Mesenchymal stem cell (in vitro differentiated cells and primary cell): ENCODE results near the gene EHD4.

Experiments
- DNase-seq: peaks from one replicate; pipeline ENCODE4 v3.0.0-alpha.2; 2013
- H2AFZ ChIP-seq: one replicate; pipeline ENCODE4 v1.6.1; 2013; ENCODE audit warnings: low read depth, mild to moderate bottlenecking, control low read depth, inconsistent platforms, low read length, moderate library complexity
- H2AK5ac ChIP-seq: 2 replicates; pipeline ENCODE4 v1.6.1; 2013; ENCODE audit warnings: low read length, moderate library complexity, mild to moderate bottlenecking, inconsistent platforms; ENCODE audit not compliant: severe bottlenecking
- H2BK120ac ChIP-seq: one replicate; pipeline ENCODE4 v1.6.1; 2013; ENCODE audit warnings: low read depth, mild to moderate bottlenecking, inconsistent platforms, low read length, moderate library complexity
- H2BK12ac ChIP-seq, 2 experiments: one replicate each; pipeline ENCODE4 v1.6.1; 2013; ENCODE audit warnings: inconsistent platforms in 2 of 2, low read length in 2 of 2, mild to moderate bottlenecking in 2 of 2, moderate library complexity in 2 of 2, control low read depth in 1 of 2
- H2BK15ac ChIP-seq: one replicate; pipeline ENCODE4 v1.6.1; 2013; ENCODE audit warnings: mild to moderate bottlenecking, low read depth, inconsistent platforms; ENCODE audit not compliant: poor library complexity, severe bottlenecking
- H2BK5ac ChIP-seq: 2 replicates; pipeline ENCODE4 v1.6.1; 2013; ENCODE audit warnings: low read depth, mild to moderate bottlenecking, low read length, control low read depth, inconsistent platforms; ENCODE audit not compliant: poor library complexity, severe bottlenecking
- H3K14ac ChIP-seq, 2 experiments: one replicate each; pipeline ENCODE4 v1.6.1; 2013; ENCODE audit warnings: inconsistent platforms in 2 of 2, low read length in 2 of 2, control low read depth in 1 of 2, mild to moderate bottlenecking in 1 of 2, moderate library complexity in 1 of 2
- H3K18ac ChIP-seq, 2 experiments: one replicate each; pipeline ENCODE4 v1.6.1; 2013; ENCODE audit warnings: inconsistent platforms in 2 of 2, low read length in 2 of 2, control low read depth in 1 of 2, low read depth in 1 of 2, mild to moderate bottlenecking in 1 of 2
- H3K23ac ChIP-seq, 2 experiments: one replicate each; pipeline ENCODE4 v1.6.1; 2013; ENCODE audit warnings: inconsistent platforms in 2 of 2, low read length in 2 of 2, mild to moderate bottlenecking in 2 of 2, moderate library complexity in 2 of 2, control low read depth in 1 of 2
- H3K27ac ChIP-seq: 2 replicates; pipeline ENCODE4 v1.5.1; 2013; ENCODE audit warnings: mild to moderate bottlenecking, moderate library complexity, low read length, control low read depth, inconsistent platforms; ENCODE audit not compliant: poor library complexity, severe bottlenecking
- H3K27me3 ChIP-seq, 2 experiments: 2 replicates each; pipeline versions ENCODE4 v1.6.1 to v1.7.0; 2013; ENCODE audit warnings: low read length in 2 of 2, mild to moderate bottlenecking in 2 of 2, moderate library complexity in 2 of 2, control low read depth in 1 of 2, inconsistent platforms in 1 of 2; ENCODE audit not compliant: control insufficient read depth in 1 of 2, insufficient read depth in 1 of 2
- H3K36me3 ChIP-seq, 2 experiments: 2 replicates each; pipeline versions ENCODE4 v1.6.1 to v1.7.0; 2013; ENCODE audit warnings: low read length in 2 of 2, control low read depth in 1 of 2, inconsistent platforms in 1 of 2, low read depth in 1 of 2, mild to moderate bottlenecking in 1 of 2; ENCODE audit not compliant: insufficient read depth in 2 of 2, control insufficient read depth in 1 of 2
- H3K4ac ChIP-seq, 2 experiments: one replicate each; pipeline ENCODE4 v1.6.1; 2013; ENCODE audit warnings: inconsistent platforms in 2 of 2, low read length in 2 of 2, mild to moderate bottlenecking in 2 of 2, moderate library complexity in 2 of 2, control low read depth in 1 of 2, low read depth in 1 of 2
- H3K4me1 ChIP-seq: 2 replicates; pipeline ENCODE4 v1.6.1; 2013; ENCODE audit warnings: low read depth, low read length, control low read depth; ENCODE audit not compliant: control insufficient read depth, insufficient read depth
- H3K4me2 ChIP-seq: 2 replicates; pipeline ENCODE4 v1.6.1; 2013; ENCODE audit warnings: low read length, mild to moderate bottlenecking, inconsistent platforms; ENCODE audit not compliant: poor library complexity, severe bottlenecking
- H3K4me3 ChIP-seq, 2 experiments: 2 replicates each; pipeline versions ENCODE4 v1.5.1 to v1.7.0; 2013; ENCODE audit warnings: low read length in 2 of 2, mild to moderate bottlenecking in 2 of 2, control low read depth in 1 of 2, low read depth in 1 of 2; ENCODE audit not compliant: insufficient read depth in 1 of 2
- H3K79me1 ChIP-seq: replicated peaks from 2 replicates; pipeline ENCODE4 v1.6.1; 2013; ENCODE audit warnings: mild to moderate bottlenecking, control low read depth, low read length, inconsistent platforms; ENCODE audit not compliant: poor library complexity, severe bottlenecking
- H3K9ac ChIP-seq: 2 replicates; pipeline ENCODE4 v1.7.0; 2013; ENCODE audit warnings: mild to moderate bottlenecking, low read length, moderate library complexity
- H3K9me3 ChIP-seq: 2 replicates; pipeline ENCODE4 v1.7.0; 2013; ENCODE audit warnings: mild to moderate bottlenecking, low read length; ENCODE audit not compliant: control insufficient read depth
- H4K8ac ChIP-seq: one replicate; pipeline ENCODE4 v1.6.1; 2013; ENCODE audit warnings: inconsistent platforms, mild to moderate bottlenecking, low read length, moderate library complexity
- H4K91ac ChIP-seq: one replicate; pipeline ENCODE4 v1.6.1; 2013; ENCODE audit warnings: mild to moderate bottlenecking, low read length, inconsistent platforms
- WGBS: methylation state at CpG from one replicate; pipeline ENCODE4 v1.1.7; 2013; ENCODE audit warnings: mixed read lengths; 5-methylcytosine and 5-hydroxymethylcytosine counted together

EHD4 gene

DNA sequence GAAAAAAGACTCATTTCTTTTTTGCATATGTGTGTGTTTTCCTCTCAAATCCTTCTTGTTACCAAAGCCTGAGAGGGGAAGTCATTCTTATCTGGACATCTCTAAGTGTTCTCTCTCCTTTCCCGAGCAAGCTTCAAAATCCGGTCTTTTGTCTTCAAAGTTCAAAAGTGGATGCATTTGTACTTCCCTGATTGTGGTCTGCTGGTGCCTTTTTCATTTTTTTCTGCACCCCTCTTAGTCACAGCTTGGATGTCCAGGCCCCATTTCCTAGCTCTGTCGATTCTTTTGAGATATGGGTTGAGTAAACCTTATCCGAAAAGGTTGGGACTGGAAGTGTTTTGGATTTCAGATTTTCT lies 34.8 kb downstream of the EHD4 start:
- Histone ChIP-seq H2BK15ac (no peak overlapping the region), H3K18ac (no peak overlapping the region), H3K4me2 (no peak overlapping the region), H4K8ac (no peak overlapping the region), H2AK5ac (peak overlapping the region; percentile 73), H3K79me1 (peaks cover 8% of the 10 kb centered on the region), H3K36me3 (peaks cover 5 to 26% of the 10 kb centered on the region in 2 experiments), H3K4me3 (no peak overlapping the region), H2BK5ac (no peak overlapping the region), H3K23ac (no peak overlapping the region), H4K91ac (no peak overlapping the region), H3K27me3 (no peaks in the 10 kb centered on the region), H3K27ac (peak overlapping the region; percentile 79), H2AFZ (no peak overlapping the region), H2BK120ac (no peak overlapping the region), H2BK12ac (no peak overlapping the region), H3K14ac (no peak overlapping the region), H3K4ac (peak overlapping the region in 1 of 2 experiments; percentile 96), H3K9ac (no peak overlapping the region), H3K9me3 (no peaks in the 10 kb centered on the region), H3K4me1 (peaks cover 52% of the 10 kb centered on the region)
- 50% methylated on average over 4 of the region's 4 CpGs for WGBS
- DNase-seq, result peak; percentile 58

DNA sequence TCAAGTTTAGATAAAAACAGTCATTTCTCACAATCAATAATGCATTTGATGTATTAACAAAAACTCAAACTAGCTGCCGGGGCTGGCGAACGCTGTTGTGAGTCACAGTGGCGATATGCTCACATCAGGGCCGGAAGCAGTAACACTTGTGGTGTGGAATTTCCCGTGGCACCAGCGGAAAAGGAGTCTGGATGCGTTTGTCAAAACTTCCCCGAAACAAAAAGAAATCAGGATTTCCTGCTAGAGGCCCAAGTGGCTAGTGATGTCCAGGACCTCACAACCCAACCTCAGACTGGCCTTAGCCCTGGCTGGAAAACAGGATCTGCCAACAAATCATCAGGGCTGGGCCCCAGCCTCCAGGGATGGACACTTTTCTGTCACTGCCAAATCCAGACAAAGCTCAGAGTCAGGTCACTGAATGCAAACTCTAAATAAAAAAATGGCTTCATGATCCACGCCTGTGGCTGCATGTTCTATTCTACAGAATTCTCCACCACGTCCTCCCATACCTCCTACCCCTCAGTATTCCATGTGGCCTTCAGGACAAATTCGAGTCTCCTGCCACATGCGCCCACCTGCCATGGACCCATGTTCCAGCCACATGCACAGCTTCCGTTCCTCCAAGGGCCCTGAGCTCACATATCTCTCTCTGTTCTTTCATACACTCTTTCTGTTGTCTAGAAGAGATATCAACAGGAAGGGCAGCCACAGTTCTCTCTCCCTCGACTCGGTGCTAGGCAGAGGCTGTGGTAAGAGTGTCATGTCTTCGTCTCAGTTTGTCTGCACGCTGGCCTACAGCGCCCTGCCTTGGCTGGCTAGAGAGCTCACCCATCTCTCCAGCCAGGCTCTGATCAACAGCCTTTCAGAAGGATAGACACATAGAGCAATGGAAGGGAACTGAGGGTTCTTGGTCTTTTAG lies 35.4 kb downstream of the EHD4 start:
- Histone ChIP-seq H3K23ac (peak overlapping the region in 1 of 2 experiments; percentile 16), H3K4me3 (no peak overlapping the region), H2BK12ac (peak overlapping the region; percentile 83 to 99), H3K4me2 (no peak overlapping the region), H2BK15ac (peak overlapping the region; percentile 89), H3K36me3 (peaks cover 3 to 25% of the 10 kb centered on the region in 2 experiments), H2BK5ac (peak overlapping the region; percentile 3), H4K8ac (peak overlapping the region; percentile 97), H2AK5ac (peak overlapping the region; percentile 73), H3K79me1 (peaks cover 12% of the 10 kb centered on the region), H4K91ac (peak overlapping the region; percentile 96), H3K14ac (peak overlapping the region in 1 of 2 experiments; percentile 13), H3K27ac (peak overlapping the region; percentile 79), H3K9ac (peak overlapping the region; percentile 42), H3K9me3 (no peaks in the 10 kb centered on the region), H3K4ac (peak overlapping the region; percentile 45 to 96), H2AFZ (peak overlapping the region; percentile 43), H2BK120ac (peak overlapping the region; percentile 80), H3K18ac (peak overlapping the region; percentile 75 to 94), H3K27me3 (no peaks in the 10 kb centered on the region), H3K4me1 (peaks cover 48% of the 10 kb centered on the region)
- WGBS, result 46% methylated on average over 19 of the region's 19 CpGs
- peak; percentile 95 for DNase-seq

DNA sequence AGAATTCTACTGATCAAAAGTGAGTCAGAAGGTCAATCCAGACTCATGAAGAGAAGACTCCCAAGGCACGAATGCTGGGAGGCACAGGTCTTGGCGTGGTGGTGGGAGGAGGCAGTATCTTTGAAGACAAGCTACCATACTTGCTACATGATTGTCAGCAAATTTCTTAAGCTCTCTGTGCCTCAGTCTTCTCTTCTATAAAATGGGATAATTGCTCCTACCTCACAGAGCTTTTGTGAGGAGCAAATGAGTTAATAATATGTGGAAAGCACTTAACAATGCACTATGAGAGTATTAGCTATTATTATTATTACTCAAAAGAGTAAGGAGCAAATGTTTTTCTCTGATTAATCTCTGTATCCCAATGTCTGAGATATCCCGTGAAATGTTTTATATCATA lies 36.2 kb downstream of the EHD4 start:
- Histone ChIP-seq H2BK15ac (no peak overlapping the region), H3K4me2 (no peak overlapping the region), H3K9ac (no peak overlapping the region), H2BK5ac (no peak overlapping the region), H4K8ac (no peak overlapping the region), H3K27ac (peak overlapping the region; percentile 95), H3K36me3 (peaks cover 0 to 21% of the 10 kb centered on the region in 2 experiments), H3K9me3 (no peaks in the 10 kb centered on the region), H3K4ac (peak overlapping the region in 1 of 2 experiments; percentile 59), H3K79me1 (peaks cover 13% of the 10 kb centered on the region), H3K27me3 (no peaks in the 10 kb centered on the region), H2BK12ac (peak overlapping the region in 1 of 2 experiments; percentile 55), H3K23ac (peak overlapping the region in 1 of 2 experiments; percentile 29), H3K18ac (peak overlapping the region in 1 of 2 experiments; percentile 59), H2AK5ac (peak overlapping the region; percentile 97), H3K4me3 (no peak overlapping the region), H2BK120ac (no peak overlapping the region), H2AFZ (no peak overlapping the region), H3K4me1 (peaks cover 45% of the 10 kb centered on the region), H4K91ac (no peak overlapping the region), H3K14ac (no peak overlapping the region)
- DNase-seq, result no peak
- WGBS, result 80% methylated on average over 2 of the region's 3 CpGs

DNA sequence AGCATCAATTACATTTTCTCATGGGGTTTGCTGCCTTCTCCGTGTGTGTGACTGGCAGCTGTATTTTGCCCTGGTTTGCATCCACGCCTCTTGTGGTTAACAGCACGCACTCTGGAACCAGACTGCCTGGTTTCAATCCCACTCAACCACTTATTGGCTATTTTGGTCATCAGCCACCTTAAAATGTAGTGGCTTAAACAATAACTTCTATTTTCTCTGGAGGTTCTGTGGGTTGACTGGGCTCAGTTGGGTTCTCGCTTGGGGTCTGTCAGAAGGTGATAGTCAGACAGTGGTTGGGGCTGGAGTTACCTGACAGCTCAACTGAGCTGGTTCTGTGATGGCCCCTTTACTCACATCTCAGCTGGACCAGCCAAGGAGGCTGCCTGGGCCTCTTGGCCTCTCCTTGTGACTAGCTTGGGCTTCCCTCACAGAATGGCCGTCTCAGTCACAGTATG lies 36.8 kb downstream of the EHD4 start:
- H4K91ac ChIP-seq, result peak overlapping the region; percentile 66
- H3K36me3 ChIP-seq, result peaks cover 0 to 21% of the 10 kb centered on the region in 2 experiments
- 63% methylated on average over 5 of the region's 5 CpGs for WGBS
- no peak overlapping the region for H3K9ac ChIP-seq
- peaks cover 13% of the 10 kb centered on the region for H3K79me1 ChIP-seq
- H3K4me3 ChIP-seq, result no peak overlapping the region
- H3K14ac ChIP-seq, result peak overlapping the region in 1 of 2 experiments; percentile 11
- peak overlapping the region; percentile 97 for H2AK5ac ChIP-seq
- H3K4ac ChIP-seq, result peak overlapping the region in 1 of 2 experiments; percentile 40
- peak overlapping the region; percentile 95 for H3K27ac ChIP-seq
- H4K8ac ChIP-seq, result peak overlapping the region; percentile 53
- H3K27me3 ChIP-seq, result no peaks in the 10 kb centered on the region
- no peak overlapping the region for H2AFZ ChIP-seq
- no peak overlapping the region for H2BK120ac ChIP-seq
- H3K4me2 ChIP-seq, result no peak overlapping the region
- H2BK5ac ChIP-seq, result peak overlapping the region; percentile 66
- peak overlapping the region; percentile 72 to 75 for H2BK12ac ChIP-seq
- no peaks in the 10 kb centered on the region for H3K9me3 ChIP-seq
- peaks cover 47% of the 10 kb centered on the region for H3K4me1 ChIP-seq
- peak overlapping the region in 1 of 2 experiments; percentile 28 for H3K18ac ChIP-seq
- DNase-seq, result peak; percentile 66
- no peak overlapping the region for H2BK15ac ChIP-seq
- no peak overlapping the region for H3K23ac ChIP-seq
